Measurements from ENCODE around the gene CDS1.

The CDS1 gene

GRCh38 chr4:84631573-84631972 is 48.6 kb downstream of the CDS1 start:
- TF ChIP-seq CTCF (IDR thresholded peaks at IDR 0.05; ENCODE audit: insufficient read depth, missing control alignments), result no peak

GRCh38 chr4:84632092-84632491 is 49.2 kb downstream of the CDS1 start:
- DNase-seq (ENCODE audit: insufficient read length, low spot score), result no peak
- no peak for TF ChIP-seq CTCF (IDR thresholded peaks at IDR 0.05; ENCODE audit: insufficient read depth, missing control alignments)
- FAIRE-seq, result no peak

More at GRCh38 chr4:84631573-84631972, 48.6 kb downstream of the CDS1 start:
- no peak for DNase-seq (ENCODE audit: insufficient read length, low spot score)
- no peak for FAIRE-seq

- DNase-seq (ENCODE audit: insufficient read length, low spot score) (no peak), FAIRE-seq (no peak)
- TF ChIP-seq CTCF (IDR thresholded peaks at IDR 0.05; ENCODE audit: insufficient read depth, missing control alignments), result no peak
These were observed 52.0 kb downstream of the CDS1 start for GRCh38 chr4:84634961-84635360.

- no peak for DNase-seq (ENCODE audit: insufficient read length, low spot score)
- no peak for FAIRE-seq
These were observed 55.2 kb downstream of the CDS1 start for GRCh38 chr4:84638092-84638491.

GRCh38 chr4:84639145-84639544 is 56.2 kb downstream of the CDS1 start:
- DNase-seq (ENCODE audit: insufficient read length, low spot score) (no peak), FAIRE-seq (no peak)
- no peak for TF ChIP-seq CTCF (IDR thresholded peaks at IDR 0.05; ENCODE audit: insufficient read depth, missing control alignments)

More at GRCh38 chr4:84638092-84638491, 55.2 kb downstream of the CDS1 start:
- TF ChIP-seq CTCF (IDR thresholded peaks at IDR 0.05; ENCODE audit: insufficient read depth, missing control alignments), result no peak

GRCh38 chr4:84644087-84644486 is 61.2 kb downstream of the CDS1 start:
- DNase-seq (ENCODE audit: insufficient read length, low spot score), result no peak
- no peak for FAIRE-seq
- no peak for TF ChIP-seq CTCF (IDR thresholded peaks at IDR 0.05; ENCODE audit: insufficient read depth, missing control alignments)

- FAIRE-seq (no peak), DNase-seq (ENCODE audit: insufficient read length, low spot score) (no peak)
- no peak for TF ChIP-seq CTCF (IDR thresholded peaks at IDR 0.05; ENCODE audit: insufficient read depth, missing control alignments)
These were observed 64.5 kb downstream of the CDS1 start for GRCh38 chr4:84647312-84647884.
